Inferior parietal cortex (tissue), 1 donor: ENCODE results near the gene DERL3.
"Not testable (repeated sequence)": the region's sequence is repeated elsewhere in the genome, so short reads cannot be mapped to it uniquely, and the experiment has no call there.

ENCODE experiments used
- DNase-seq: peaks from one replicate; pipeline ENCODE4 v3.0.0-alpha.2; 2016; ENCODE audit errors: extremely low spot score

DERL3 gene

DNA sequence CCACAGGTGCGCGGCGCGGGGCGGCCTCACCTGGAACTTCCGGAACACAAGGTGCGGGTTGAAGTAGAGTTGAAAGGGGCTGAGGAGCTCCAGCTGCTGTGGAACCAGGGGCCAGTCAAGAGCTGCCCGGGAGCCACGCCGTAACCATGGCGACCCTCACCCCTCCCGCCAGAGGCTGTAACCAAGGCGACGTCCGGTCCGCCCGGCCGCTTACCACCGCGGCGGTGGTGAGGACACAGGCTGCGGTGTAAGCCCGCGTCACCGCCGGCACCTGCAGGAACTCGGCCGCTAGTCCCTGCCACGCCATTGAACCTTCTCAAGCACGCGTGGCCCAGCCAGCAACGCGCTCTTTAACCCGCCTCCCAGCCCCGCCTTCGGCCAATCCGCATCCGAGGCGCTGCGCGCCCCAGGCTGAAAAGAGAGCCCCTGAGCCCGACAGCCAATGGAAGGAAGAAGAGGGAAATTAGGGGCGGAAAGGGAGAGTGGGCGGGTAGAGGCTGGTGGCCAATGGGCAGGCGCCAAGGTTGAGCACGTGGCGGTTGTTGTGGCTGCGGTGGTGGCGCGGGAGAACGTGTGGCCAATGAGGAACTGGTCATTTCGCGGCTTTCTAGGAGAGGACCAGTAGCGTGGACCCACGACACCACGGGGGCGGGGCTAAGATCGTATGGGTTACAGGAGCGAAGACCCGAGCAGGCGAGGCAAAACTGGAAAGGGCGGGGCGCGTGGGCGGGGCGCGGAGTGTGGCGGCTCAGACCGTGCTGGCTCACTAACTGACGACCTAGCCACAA lies at the start of gene DERL3:
Gene DERL3, minus strand, starts transcription at position 326 of the 788 bp plus-strand sequence. Its CDS starts 19 bp downstream, at position 307.
- peak; percentile 94 for DNase-seq

DNA sequence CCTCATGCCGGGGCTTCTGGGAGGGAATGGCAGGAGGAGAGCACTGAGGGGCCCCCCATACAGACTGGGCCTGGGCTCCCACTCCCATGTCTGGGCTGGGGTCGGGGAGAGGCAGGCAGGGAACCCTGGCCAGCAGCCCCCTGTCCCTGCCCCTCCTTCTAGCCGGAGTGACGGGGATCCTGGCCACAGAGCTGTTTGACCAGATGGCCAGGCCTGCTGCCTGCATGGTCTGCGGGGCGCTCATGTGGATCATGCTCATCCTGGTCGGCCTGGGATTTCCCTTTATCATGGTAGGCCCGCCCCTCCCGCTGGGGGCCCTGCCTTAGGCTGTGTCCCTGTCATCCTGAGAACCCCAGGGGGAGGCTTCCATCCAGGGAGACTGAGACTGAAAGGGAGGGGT lies 45.3 kb upstream of the DERL3 start:
- DNase-seq: no peak

GRCh38 chr22:23883658-23884057 lies 44.9 kb upstream of the DERL3 start:
- no peak for DNase-seq

GRCh38 chr22:23882370-23882769 lies 43.6 kb upstream of the DERL3 start:
- no peak for DNase-seq

- DNase-seq: no peak
Observed at GRCh38 chr22:23878219-23878618, 39.4 kb upstream of the DERL3 start.

DNA sequence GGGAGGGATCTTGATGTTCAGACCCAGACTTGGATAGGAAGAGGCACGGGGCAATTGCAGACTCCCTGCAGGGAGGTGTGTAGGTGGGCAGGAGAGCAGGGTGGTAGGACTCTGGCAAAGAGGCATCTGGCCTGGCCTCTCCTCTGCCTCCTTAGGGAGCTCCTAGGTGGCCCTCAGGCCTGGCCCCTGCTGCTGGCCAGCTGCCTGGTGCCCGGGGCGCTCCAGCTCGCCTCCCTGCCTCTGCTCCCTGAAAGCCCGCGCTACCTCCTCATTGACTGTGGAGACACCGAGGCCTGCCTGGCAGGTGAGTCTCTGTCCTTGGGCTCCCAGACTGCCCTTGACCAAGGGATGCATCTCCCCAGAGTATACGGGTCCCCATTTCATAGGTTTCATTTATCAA lies 38.8 kb upstream of the DERL3 start:
- no peak for DNase-seq

GRCh38 chr22:23875801-23876200 lies 37.0 kb upstream of the DERL3 start:
- no peak for DNase-seq

- no peak for DNase-seq
Observed at GRCh38 chr22:23874871-23875270, 36.1 kb upstream of the DERL3 start.

- DNase-seq: no peak
Observed at GRCh38 chr22:23868580-23868979, 29.8 kb upstream of the DERL3 start.

DNA sequence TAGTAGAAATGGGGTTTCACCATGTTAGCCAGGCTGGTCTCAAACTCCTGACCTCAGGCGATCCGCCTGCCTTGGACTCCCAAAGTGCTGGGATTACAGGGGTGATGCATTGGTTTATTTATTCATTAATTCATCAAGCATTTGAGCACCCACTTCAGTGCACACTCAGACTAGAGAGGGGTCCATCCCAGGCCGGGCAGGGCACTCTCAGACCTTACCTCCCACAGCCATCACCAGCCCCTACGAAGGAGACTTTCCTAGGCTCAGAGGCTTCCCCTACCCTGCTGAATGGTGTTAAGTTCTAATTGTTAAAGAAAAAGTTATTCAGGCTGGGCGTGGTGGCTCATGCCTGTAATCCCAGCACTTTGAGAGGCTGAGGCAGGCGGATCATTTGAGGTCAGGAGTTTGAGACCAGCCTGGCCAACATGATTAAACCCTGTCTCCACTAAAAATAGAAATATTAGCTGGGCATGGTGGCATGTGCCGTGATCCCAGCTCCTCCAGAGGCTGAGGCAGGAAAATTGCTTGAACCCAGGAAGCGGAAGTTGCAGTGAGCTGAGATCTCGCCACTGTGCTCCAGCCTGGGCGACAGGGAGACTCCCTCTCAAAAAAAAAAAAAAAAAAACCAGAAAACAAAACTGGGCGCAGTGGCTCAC lies 25.8 kb upstream of the DERL3 start:
- not testable (repeated sequence) for DNase-seq

- DNase-seq: no peak
Observed at GRCh38 chr22:23862103-23862502, 23.3 kb upstream of the DERL3 start.

- DNase-seq: not testable (repeated sequence)
Observed at GRCh38 chr22:23860187-23860586, 21.4 kb upstream of the DERL3 start.

DNA sequence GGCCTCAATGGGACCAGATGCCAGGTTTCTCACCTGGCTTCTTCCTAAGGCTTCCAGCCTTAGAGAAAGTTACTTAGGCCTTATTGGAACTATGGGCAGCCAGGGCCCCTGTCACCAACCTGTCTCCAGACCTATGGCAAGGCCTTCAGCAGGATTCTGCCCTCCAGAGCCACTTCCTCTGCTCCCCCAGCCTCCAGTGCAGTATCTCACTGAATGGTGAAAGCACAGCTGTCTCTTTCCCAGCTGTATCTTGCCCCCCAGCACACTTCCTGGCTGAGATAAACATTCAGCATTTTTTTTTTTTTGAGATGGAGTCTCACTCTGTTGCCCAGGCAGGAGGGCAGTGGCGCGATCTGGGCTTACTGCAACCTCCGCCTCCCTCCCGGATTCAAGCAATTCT lies 20.4 kb upstream of the DERL3 start:
- no peak for DNase-seq

DNA sequence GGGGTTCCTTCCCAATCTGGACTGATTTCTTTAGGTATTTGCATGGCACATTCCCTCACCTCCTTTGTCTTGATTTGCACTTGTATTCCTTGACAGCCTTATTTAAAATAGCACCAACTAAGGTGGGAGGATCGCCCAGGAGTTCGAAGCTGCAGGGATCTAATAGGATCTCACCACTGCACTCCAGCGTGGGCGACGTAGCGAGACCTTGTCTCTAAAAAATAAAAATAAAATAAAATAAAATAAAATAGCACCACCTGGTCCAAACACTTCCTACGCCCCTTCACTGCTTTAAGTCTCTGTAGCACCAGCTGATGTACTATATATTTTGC lies 19.6 kb upstream of the DERL3 start:
- peak; percentile 35 for DNase-seq

DNA sequence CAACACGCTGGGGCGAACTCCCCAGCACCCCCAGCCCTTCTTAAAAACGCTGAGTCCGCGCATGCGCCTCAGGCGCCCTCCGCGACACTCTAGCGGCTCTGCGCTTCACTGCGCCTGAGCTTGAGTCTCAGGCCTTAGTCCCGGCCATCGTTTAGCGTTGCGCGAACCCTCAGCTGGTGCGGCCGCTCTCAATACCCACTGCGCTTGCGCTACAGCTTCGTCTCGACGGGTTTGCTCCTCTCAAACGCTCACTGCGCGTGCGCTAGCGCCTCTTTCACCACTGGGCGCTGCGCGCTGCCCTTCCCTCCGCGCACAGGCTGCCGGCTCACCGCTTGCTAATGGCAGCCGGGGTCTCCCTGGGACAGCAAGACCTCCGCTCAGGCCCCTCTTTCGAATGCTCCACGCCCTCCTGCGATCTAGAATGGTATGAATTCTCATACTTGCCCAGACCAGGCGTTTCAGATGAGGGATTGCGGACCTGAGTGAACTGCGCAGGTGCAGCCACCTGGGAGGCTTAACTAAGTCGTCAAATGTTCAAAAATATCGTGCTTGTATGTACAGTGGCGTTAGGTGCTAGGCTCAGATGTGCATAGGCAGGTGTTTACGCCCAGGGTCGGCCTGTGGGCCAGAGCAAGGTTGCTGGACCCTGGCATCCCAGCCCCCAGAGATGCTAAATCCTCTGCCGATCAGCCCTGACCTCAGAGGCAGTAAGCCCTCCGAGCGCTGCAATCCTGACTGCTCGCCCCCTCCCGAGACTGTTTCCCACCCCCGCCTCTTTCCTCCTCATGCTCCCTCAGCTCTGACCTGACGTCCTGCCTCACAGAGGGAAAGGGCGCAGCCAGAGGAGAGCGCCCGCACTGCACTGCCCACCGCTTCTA lies 19.0 kb upstream of the DERL3 start, which contains the start of gene SLC2A11:
Gene SLC2A11, plus strand, starts transcription at position 270 of the 878 bp plus-strand sequence. Its CDS starts 125 bp downstream, at position 395.
- DNase-seq: peak; percentile 98

GRCh38 chr22:23856721-23857605 lies 18.2 kb upstream of the DERL3 start:
- DNase-seq: peak; percentile 51

- DNase-seq: no peak
Observed at GRCh38 chr22:23850136-23850611, 11.4 kb upstream of the DERL3 start.

DNA sequence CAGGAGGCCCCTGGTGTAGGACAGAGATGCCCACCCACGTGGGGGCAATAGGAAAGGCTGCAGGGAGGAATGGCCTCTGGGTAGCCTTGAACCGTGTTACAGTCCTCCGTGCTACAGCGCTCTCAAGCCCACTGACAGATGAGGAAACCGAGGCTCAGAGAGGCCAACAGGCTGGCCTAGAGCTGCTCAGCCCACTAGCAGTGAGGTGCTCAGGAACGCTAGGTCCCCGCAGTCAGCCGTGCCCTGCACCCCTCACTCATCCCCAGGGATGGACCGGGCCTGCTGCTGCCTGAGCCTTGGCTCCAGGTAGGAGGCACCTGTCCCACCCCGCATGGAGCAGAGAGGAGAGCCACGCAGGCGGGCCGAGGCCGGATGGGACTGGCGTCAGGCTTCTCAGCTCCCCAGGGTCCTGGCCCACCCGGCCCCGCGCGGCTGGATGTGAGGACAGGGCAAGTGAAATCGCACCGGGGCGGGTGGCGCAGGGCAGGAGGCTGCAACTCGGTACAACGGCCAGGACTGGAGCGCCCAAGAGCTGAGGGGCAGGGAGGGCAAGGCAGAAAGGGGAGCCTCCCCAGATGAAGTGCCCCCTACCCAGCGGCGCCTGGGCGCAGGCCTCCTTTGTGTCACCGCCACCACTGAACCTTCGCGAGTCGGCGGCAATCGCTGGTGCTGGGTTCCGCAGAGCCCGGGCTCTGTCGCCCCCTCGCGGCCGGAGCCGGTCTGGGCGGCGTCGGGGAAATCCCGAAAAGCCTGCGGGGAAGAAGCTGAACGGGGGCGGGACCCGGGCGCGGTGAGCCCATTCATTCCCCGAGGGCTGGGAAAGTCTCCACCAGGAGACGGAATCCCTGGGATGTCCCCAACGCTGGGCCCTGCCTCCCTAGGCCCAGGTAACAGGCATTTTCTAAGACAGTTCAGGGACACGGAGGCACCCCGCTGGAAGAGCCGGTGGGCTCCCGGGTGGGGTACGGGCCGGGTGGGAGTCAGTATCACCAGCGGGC lies 10.5 kb upstream of the DERL3 start:
- peak; percentile 76 for DNase-seq

DNA sequence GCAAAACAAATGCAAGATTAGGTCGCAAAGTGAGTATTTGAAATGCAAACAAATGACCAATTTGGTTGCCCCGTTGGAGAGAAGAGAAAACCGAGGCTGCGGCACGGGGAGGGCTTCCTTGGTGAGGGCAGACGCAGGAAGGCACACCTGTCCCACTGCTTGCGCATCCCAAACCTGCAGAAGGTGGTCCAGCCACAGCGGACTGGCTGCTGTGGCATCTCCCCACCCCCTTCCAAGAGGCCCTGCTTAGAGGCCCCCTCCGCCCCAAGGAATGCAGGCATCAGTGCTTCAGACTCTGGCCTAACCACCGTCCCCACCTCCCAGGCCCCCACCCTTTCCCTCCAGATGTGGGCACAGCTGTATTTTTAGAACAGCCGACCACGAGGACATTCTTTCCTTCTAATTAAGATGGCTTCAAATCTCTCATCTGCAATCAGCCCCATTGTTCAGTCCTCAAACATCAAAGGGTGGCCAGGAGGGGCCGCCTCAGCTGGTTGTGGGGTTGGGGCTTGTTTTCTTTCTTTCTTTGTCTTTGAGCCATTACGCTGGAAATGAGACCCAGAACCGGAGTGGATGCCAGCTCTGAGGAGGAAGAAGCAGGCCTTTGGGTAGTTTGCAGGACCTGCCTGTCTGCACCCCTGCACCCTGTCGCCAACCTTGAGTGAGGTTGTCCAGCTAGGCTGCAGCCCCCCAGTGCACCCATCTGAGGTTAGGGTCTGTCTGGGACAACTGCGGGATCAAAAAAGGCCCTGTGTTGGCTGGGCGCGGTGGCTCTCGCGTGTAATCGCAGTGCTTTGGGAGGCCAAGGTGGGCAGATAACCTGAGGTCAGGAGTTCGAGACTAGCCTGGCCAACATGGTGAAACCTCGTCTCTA lies 9.4 kb upstream of the DERL3 start:
- DNase-seq: no peak
